Choroid plexus epithelial cell (primary cell): ENCODE results near the gene ALDH3A1.

ENCODE experiments used
- DNase-seq: peaks from one replicate; pipeline ENCODE4 v3.0.0-alpha.2; 2010; ENCODE audit warnings: low read depth
- H3K4me3 ChIP-seq: 2 replicates; pipeline ENCODE4 v1.5.1; 2011; ENCODE audit warnings: low read depth, mild to moderate bottlenecking, control low read depth, low read length, moderate library complexity
- CTCF ChIP-seq: conservative IDR thresholded peaks from 2 replicates; pipeline ENCODE4 v1.5.1; 2011; ENCODE audit warnings: low read depth, mild to moderate bottlenecking, control low read depth, inconsistent platforms, low read length, moderate library complexity

Gene ALDH3A1

DNA sequence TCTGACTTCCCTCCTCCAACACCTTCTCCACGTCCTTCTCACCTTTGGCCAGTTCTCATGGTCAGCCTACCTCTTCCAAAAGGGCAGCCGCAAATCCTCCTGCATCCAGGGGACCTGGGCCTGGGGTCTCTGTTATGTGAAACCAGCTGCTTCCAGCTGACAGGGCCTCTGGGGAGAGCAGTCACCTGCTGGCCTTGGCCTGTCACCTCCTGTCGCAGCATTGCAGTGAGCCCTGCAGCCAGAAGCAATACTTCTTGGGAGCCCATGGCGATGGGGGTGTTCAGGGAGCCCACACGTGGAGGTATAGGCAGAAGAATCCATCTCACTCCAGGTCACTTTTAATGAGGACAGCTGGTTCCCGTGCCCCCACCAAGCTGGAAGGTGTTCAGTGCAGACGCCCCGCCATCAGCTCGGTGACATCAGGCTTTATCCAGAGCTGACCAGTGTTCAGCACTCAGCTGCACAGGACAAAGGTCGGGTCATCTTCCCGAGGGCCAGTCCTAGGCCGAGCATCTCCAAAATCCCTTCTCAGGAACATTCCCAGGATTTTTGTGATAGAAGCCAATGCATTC is 30.0 kb downstream of the ALDH3A1 start:
- no peak for TF ChIP-seq CTCF
- no peak for DNase-seq
- H3K4me3 ChIP-seq: no peak overlapping the region

- H3K4me3 ChIP-seq: no peak overlapping the region
- TF ChIP-seq CTCF: no peak
- no peak for DNase-seq
Observed at GRCh38 chr17:19717411-19717908, 30.6 kb downstream of the ALDH3A1 start.

- DNase-seq: no peak
- no peak for TF ChIP-seq CTCF
- no peak overlapping the region for H3K4me3 ChIP-seq
Observed at GRCh38 chr17:19717031-19717360, 31.1 kb downstream of the ALDH3A1 start.

DNA sequence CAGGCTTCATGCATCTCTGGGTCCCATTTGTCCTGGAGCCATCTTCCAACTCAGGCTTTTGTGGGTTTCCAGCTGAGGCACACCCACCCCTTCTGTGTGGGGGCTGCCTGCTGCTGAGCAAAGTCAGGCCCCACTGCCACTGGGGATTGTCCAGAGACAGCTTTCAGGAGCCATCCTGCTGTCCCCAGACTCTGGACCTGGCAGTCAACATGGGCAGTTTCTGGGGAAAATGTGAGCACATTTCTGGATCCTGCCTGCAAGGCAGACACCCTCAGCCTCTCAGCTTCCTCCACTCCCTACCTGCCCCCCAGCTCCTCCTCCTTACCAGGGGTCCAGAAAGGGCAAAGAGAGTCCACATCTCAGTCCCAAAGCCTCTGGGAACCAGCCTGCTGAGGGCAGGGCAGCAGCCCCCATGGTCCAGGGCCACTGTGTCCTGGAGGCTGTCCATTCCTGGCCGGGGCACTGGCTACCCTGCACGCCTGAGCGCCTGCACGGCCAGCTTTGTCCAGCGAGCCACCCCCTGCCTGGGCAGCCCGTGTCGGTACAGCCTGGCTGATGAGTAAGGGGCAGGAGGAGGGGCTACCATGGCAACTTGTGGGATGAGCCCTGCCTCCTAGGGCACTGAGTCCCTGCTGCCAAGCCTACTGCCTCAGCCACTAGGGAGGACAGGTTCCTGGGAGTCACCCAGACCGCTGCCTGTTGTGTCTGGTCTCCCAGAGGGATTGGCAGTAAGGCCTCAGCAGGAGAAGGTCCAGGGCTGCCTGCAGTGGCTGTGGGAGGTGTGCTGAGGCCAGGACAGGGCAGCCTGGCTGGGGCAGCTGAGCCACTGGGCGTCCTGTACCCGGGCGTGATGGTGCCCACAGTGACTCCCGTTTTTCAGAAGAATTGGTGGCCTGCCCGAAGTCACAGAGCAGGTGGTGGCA is 31.7 kb downstream of the ALDH3A1 start, which contains the start of gene SLC47A2:
Gene SLC47A2, minus strand, starts transcription at position 477 of the 923 bp plus-strand sequence. Its CDS starts 29 bp downstream, at position 448.
- no peak for TF ChIP-seq CTCF
- H3K4me3 ChIP-seq: no peak within 1 kb of the TSS
- no peak for DNase-seq

DNA sequence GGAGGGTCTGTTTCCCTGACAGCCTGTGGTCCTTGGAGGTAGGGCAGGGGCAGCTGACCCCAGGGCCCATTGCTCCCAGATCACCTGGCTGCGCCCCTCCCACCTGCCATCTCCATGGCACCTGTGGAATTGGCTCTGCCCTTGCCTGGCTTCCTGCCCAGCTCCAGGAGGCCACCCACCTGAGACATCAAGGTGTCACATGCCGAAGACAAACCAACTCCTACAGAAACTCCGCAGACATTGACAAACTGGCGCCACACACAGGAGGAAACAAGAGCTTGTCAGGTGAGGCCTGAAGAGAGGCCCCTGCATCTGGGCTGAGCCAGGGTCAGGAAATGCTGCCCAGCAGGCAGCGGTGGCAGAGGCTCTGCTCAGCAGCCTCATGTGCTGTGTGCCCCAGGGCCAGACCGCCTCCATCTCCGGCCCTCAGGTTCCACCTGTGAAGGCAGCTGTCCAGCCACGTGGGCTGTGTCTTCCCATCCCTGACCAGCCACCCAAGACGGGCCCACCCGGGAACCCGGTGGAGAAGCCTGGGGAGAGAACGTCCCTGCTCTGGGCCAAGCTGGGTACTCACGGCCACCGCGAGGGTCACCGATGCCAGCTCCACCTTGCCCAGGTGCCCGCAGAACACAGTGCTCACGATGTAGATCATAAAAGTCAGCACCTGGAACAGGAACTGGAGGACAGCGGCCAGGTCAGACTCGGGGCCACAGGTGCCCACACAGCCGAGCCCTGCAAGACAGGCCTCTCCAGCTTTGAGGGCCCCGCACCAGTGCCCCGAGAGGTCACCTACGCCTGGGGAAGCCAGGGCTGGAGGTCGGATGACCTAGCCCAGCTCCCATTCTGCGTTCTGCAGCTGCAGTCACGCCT is 33.3 kb downstream of the ALDH3A1 start:
- H3K4me3 ChIP-seq: no peak overlapping the region
- no peak for TF ChIP-seq CTCF
- no peak for DNase-seq

GRCh38 chr17:19713901-19714361 is 34.2 kb downstream of the ALDH3A1 start:
- no peak overlapping the region for H3K4me3 ChIP-seq
- TF ChIP-seq CTCF: no peak
- no peak for DNase-seq
